Rectal smooth muscle tissue (tissue), 1 donor: ENCODE results near the gene PZP.
"Not testable (repeated sequence)": the region's sequence is repeated elsewhere in the genome, so short reads cannot be mapped to it uniquely, and the experiment has no call there.

Source experiments
- H3K27ac ChIP-seq: one replicate; pipeline ENCODE4 v1.7.0; 2013; ENCODE audit warnings: low read depth, low read length, inconsistent platforms
- H3K27me3 ChIP-seq: one replicate; pipeline ENCODE4 v1.7.0; 2013; ENCODE audit warnings: low read length; ENCODE audit not compliant: control insufficient read depth, insufficient read depth
- H3K36me3 ChIP-seq: one replicate; pipeline ENCODE4 v1.7.0; 2013; ENCODE audit warnings: low read length; ENCODE audit not compliant: control insufficient read depth, insufficient read depth
- H3K4me1 ChIP-seq: one replicate; pipeline ENCODE4 v1.7.0; 2013; ENCODE audit warnings: low read length; ENCODE audit not compliant: control insufficient read depth, insufficient read depth
- H3K4me3 ChIP-seq: one replicate; pipeline ENCODE4 v1.7.0; 2013; ENCODE audit warnings: low read length
- H3K9ac ChIP-seq: one replicate; pipeline ENCODE4 v1.7.0; 2013; ENCODE audit warnings: low read length

Gene PZP

DNA sequence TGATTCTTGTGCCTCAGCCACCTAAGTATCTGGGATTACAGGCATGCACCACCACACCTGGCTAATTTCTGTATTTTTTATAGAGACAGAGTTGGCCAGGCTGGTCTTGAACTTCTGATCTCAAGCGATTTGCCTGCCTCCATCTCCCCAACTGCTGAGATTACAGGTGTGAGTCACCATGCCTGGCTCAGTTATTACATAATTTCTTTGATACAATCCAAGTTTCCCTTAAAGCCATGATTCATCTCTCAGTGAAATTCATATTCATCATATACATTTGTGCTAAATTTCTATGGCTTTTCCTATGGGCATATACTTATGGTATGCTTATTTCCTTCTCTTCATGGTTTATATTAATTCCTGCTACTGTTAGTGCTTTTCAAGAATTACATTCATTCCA is 29.1 kb upstream of the PZP start:
- Histone ChIP-seq H3K36me3 (no peaks in the 10 kb centered on the region), H3K4me1 (no peaks in the 10 kb centered on the region), H3K9ac (no peak overlapping the region), H3K4me3 (no peak overlapping the region), H3K27me3 (no peaks in the 10 kb centered on the region), H3K27ac (no peak overlapping the region)

DNA sequence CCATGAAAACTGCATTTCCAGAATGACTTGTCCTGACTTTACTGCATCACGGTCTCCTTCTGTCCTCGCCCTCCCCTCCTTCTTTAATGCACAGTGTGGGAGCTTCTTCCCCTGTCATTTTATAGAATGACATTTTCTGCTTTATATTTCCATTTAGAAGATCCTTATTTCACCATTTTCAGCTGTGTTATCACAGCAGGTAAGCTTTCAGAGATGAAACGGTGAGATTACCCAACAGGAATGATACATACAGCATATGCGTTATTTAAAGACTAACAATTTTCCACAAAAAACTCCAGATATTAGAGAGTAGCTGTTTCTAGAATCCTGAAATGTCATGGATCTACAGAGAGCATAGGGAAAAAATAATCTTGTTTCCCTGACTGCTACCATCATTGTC is 27.3 kb upstream of the PZP start:
- no peaks in the 10 kb centered on the region for H3K27me3 ChIP-seq
- no peak overlapping the region for H3K27ac ChIP-seq
- no peak overlapping the region for H3K4me3 ChIP-seq
- no peaks in the 10 kb centered on the region for H3K36me3 ChIP-seq
- no peak overlapping the region for H3K9ac ChIP-seq
- no peaks in the 10 kb centered on the region for H3K4me1 ChIP-seq

DNA sequence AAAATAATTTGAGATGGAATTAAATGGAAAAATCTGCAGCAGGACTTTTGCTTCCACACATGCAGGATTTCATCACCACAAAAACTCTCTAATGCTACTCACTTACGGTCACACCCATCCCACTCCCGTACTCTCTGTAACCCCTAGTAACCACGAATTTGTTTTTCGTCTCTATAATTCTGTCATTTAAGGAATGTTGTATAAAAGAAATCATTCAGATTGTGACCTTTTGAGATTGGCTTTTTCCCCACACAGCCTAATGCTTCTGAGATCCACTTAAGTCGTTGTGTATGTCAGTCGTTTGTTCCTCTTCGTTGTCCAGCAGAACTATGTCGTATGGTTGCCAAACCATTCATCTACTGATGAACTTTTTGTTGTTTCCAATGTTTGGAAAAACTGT is 19.8 kb upstream of the PZP start:
- Histone ChIP-seq H3K4me3 (no peak overlapping the region), H3K9ac (no peak overlapping the region), H3K36me3 (no peaks in the 10 kb centered on the region), H3K4me1 (no peaks in the 10 kb centered on the region), H3K27ac (no peak overlapping the region), H3K27me3 (no peaks in the 10 kb centered on the region)

DNA sequence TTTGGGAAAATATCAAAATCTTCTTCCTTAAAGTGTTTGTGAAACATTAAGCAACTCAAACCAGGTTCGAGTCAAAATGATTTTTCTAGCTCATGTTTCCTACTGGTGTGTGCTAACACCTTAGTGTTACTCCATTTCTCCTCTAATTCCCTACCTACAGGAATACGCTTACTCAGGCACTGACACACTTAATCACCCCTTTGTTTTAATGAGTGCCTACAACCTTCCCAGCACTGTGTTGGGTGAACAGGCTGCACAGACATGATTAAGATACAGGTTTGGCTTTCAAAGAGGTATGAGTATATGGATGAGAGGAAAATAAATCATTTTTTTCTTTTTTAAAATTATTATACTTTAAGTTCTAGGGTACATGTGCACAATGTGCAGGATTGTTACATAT is 15.6 kb upstream of the PZP start:
- Histone ChIP-seq H3K4me3 (no peak overlapping the region), H3K9ac (no peak overlapping the region), H3K4me1 (no peaks in the 10 kb centered on the region), H3K27me3 (no peaks in the 10 kb centered on the region), H3K27ac (no peak overlapping the region), H3K36me3 (no peaks in the 10 kb centered on the region)

DNA sequence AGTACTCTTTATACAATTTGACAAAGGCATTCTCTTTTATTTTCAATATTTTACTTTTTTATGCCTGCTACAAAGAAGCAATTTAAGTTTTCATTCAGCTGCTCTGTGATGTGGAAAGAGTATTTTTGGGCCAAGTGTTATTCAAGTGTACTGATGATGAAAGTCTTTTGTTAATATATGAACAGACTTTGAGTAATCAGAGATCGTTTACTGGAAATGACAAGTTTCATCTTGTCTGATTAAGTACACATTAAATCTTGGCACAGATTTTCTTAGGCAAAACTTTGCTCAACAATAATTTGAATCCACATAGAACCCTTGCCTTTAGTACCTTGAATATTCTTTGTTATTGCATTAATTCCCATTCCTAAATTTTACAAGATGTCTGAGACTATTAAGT is 13.3 kb upstream of the PZP start:
- Histone ChIP-seq H3K4me1 (no peaks in the 10 kb centered on the region), H3K4me3 (no peak overlapping the region), H3K27ac (no peak overlapping the region), H3K27me3 (no peaks in the 10 kb centered on the region), H3K9ac (no peak overlapping the region), H3K36me3 (no peaks in the 10 kb centered on the region)

DNA sequence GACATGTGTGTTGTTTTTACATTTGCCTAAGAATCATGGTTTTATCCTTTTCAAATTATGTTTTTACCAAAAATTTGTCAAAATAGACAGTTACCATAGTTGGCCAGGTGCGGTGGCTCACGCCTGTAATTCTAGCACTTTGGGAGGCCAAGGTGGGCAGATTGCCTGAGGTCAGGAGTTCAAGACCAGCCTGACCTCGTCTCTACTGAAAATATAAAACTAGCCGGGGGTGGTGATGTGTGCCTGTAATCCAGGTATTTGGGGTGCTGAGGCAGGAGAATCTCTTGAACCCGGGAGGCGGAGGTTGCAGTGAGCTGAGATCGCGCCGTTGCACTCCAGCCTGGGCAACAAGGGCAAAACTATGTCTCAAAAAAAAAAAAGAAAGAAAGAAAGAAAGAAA is 12.8 kb upstream of the PZP start:
- not testable (repeated sequence) for H3K9ac ChIP-seq, H3K27ac ChIP-seq, H3K27me3 ChIP-seq, H3K4me3 ChIP-seq, H3K4me1 ChIP-seq, H3K36me3 ChIP-seq

DNA sequence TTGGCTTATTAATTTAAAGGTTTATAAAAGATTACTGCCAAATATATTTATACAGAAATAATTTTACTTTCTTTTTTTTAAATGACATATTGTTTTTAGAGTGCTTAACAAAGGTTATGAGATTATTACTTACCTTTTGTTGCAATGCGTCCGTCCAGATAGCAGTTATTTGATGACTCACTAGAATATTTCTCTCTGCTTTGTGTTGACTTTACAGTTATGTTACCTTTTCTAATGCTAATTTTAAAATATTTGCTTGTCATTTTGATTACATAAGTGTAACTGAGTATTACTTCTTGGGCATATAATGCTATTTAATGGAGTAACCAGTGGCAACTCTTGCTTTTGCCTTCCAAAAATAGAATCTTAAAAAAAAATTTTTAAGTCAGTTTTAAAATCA is 6.3 kb upstream of the PZP start:
- H3K27me3 ChIP-seq = no peaks in the 10 kb centered on the region
- no peak overlapping the region for H3K27ac ChIP-seq
- H3K36me3 ChIP-seq = no peaks in the 10 kb centered on the region
- no peaks in the 10 kb centered on the region for H3K4me1 ChIP-seq
- H3K4me3 ChIP-seq = no peak overlapping the region
- no peak overlapping the region for H3K9ac ChIP-seq

DNA sequence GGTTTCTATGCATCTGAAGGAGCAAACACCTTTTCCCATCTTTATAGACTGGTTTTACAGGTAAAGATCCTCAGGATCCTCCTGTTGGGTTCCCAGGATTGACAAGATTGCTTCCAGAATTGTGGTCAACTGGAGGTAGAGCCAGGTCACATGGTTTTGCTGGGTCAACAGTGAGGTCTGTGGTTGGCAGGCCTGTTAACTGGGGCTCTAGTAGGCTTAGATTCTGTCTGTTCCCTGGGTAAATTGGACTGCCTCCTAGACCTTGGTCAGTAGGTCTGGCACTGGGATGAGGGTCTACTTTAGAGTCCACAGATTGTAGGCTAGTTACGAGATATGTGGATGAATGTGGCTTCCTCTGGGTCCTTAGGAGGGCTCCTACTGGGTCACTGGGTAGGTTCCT is 3.5 kb upstream of the PZP start:
- H3K9ac ChIP-seq = no peak overlapping the region
- no peaks in the 10 kb centered on the region for H3K4me1 ChIP-seq
- no peaks in the 10 kb centered on the region for H3K27me3 ChIP-seq
- no peak overlapping the region for H3K4me3 ChIP-seq
- H3K36me3 ChIP-seq = no peaks in the 10 kb centered on the region
- H3K27ac ChIP-seq = no peak overlapping the region

DNA sequence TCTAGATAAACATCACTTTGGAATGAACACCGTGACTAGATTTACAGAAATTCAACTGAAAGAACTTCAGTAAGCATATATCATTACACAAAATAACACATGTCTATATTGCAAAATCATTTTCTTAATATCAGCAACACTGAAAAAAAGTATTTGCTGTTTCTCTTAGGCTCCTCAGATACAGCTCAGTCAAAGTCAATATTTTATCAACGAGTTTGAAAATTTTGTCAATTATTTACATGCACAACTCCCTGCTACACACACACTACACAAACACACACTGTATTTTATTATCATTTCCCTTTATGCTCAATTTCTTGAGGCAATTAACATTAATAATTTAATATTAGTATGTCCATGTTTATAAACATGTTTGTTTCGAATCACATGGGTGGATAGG is 3.8 kb downstream of the PZP start:
- H3K9ac ChIP-seq = no peak overlapping the region
- no peaks in the 10 kb centered on the region for H3K36me3 ChIP-seq
- H3K27me3 ChIP-seq = no peaks in the 10 kb centered on the region
- no peaks in the 10 kb centered on the region for H3K4me1 ChIP-seq
- H3K4me3 ChIP-seq = no peak overlapping the region
- H3K27ac ChIP-seq = no peak overlapping the region

DNA sequence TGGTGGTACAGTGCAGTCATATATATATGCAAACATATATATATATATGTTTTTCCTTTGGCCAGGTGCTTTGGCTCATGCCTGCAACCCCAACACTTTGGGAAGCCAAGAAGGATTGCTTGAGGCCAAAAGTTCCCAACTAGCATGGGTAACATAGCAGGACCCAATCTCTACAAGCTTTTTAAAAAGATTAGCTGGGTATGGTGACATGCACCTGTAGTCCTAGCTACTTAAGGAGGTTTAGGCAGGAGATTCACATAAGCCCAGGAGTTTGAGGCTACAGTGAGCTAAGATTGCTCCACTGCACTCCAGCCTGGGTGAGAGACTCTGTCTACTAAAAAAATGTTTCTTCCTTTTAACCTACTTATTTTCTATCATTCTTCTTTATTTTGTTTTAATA is 10.2 kb downstream of the PZP start:
- no peaks in the 10 kb centered on the region for H3K36me3 ChIP-seq
- no peaks in the 10 kb centered on the region for H3K4me1 ChIP-seq
- no peak overlapping the region for H3K9ac ChIP-seq
- H3K4me3 ChIP-seq = no peak overlapping the region
- H3K27me3 ChIP-seq = no peaks in the 10 kb centered on the region
- no peak overlapping the region for H3K27ac ChIP-seq

DNA sequence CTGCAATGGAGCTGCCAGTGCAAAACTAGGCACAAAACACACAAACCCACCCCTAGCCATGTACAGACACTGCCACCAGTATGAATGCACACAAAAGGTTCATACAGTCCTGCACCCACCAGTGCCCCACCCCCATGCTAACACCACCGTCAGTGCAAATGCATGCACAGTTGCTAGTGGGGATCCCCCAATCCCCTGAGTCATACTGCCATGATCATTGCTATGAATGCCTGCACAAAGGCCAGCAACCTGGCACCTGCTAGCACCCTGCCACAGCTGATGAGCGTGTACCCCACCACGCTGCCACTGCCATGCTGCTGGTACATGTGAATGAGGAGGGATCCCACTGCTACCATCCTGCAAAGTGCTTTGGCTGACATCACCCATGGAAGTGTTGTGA is 23.9 kb downstream of the PZP start:
- H3K9ac ChIP-seq = no peak overlapping the region
- H3K4me1 ChIP-seq = no peaks in the 10 kb centered on the region
- no peak overlapping the region for H3K4me3 ChIP-seq
- no peak overlapping the region for H3K27ac ChIP-seq
- no peaks in the 10 kb centered on the region for H3K36me3 ChIP-seq
- no peaks in the 10 kb centered on the region for H3K27me3 ChIP-seq

DNA sequence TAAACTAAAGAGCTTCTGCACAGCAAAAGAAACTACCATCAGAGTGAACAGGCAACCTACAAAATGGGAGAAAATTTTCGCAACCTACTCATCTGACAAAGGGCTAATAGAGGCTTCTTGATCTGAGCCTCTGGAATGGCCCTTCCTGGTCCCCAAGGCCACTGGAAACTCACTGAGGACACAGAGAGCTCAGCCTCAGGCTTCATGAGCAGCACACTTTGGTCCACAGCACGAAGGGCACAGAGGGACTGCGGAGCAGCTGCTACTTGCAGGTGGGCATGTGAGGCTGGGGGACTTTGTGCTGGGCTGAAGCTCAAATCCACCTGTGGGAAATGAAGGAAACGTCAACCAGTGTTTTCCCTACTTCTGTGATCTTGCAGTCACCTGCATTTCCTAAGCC is 27.4 kb downstream of the PZP start:
- H3K36me3 ChIP-seq = no peaks in the 10 kb centered on the region
- no peak overlapping the region for H3K9ac ChIP-seq
- H3K27ac ChIP-seq = no peak overlapping the region
- H3K4me3 ChIP-seq = no peak overlapping the region
- no peaks in the 10 kb centered on the region for H3K4me1 ChIP-seq
- H3K27me3 ChIP-seq = no peaks in the 10 kb centered on the region

DNA sequence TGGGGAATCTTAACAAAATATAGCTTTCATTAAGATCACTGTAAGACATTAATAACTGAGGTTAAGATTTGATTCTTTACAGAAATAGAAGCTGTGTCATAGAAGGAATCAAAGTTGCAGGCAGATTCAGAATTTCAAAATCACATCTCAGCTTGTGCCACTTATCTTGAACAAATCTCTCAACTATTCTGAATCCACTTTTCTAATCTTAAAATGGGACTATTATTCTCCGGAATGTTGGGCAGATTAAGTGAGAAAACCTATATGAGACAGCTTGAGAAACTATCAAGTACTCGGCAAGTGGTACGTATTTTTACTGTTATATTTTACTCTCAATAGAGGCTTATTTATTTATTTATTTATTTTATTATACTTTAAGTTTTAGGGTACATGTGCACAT is 28.4 kb downstream of the PZP start:
- Histone ChIP-seq H3K27ac (no peak overlapping the region), H3K4me1 (no peaks in the 10 kb centered on the region), H3K4me3 (no peak overlapping the region), H3K27me3 (no peaks in the 10 kb centered on the region), H3K9ac (no peak overlapping the region), H3K36me3 (no peaks in the 10 kb centered on the region)
